Astrocyte (in vitro differentiated cells and primary cell): ENCODE data around the gene CNIH1. TPM values are rescaled to one million over a fixed set of nuclear protein-coding genes. Genes with fewer than 3 reads are reported as not detected.

Experiments used
- DNase-seq: peaks from one replicate; pipeline ENCODE4 v3.0.0-alpha.2; 2010; ENCODE audit warnings: low read depth
- FAIRE-seq: peaks from 2 replicates; lab custom pipeline; 2011; peaks lifted over from hg19 to GRCh38; lab: Jason Lieb, UNC
- H2AFZ ChIP-seq: 2 replicates; pipeline ENCODE4 v1.6.0; 2012; ENCODE audit warnings: low read depth, low read length, inconsistent platforms
- H3K27ac ChIP-seq: 2 replicates; pipeline ENCODE4 v1.5.1; 2011; ENCODE audit warnings: low read depth, low read length, inconsistent platforms
- H3K27me3 ChIP-seq: 2 replicates; pipeline ENCODE4 v1.6.0; 2011; ENCODE audit warnings: low read length, inconsistent platforms; ENCODE audit not compliant: insufficient read depth
- H3K36me3 ChIP-seq: 2 replicates; pipeline ENCODE4 v1.5.1; 2011; ENCODE audit warnings: low read length, inconsistent platforms; ENCODE audit not compliant: insufficient read depth
- H3K4me1 ChIP-seq: 2 replicates; pipeline ENCODE4 v1.5.1; 2011; ENCODE audit warnings: low read length, inconsistent platforms; ENCODE audit not compliant: insufficient read depth
- H3K4me2 ChIP-seq: 2 replicates; pipeline ENCODE4 v1.6.0; 2012; ENCODE audit warnings: low read length, inconsistent platforms
- H3K4me3 ChIP-seq: 2 replicates; pipeline ENCODE4 v1.5.1; 2011; ENCODE audit warnings: low read depth, mild to moderate bottlenecking, low read length, inconsistent platforms; ENCODE audit not compliant: insufficient read depth
- H3K79me2 ChIP-seq: 2 replicates; pipeline ENCODE4 v1.6.0; 2012; ENCODE audit warnings: mild to moderate bottlenecking, low read length, inconsistent platforms; ENCODE audit not compliant: insufficient read depth
- H3K9ac ChIP-seq: 2 replicates; pipeline ENCODE4 v1.6.0; 2012; ENCODE audit warnings: mild to moderate bottlenecking, low read length, inconsistent platforms
- H3K9me3 ChIP-seq: 2 replicates; pipeline ENCODE4 v1.5.1; 2012; ENCODE audit warnings: low read depth, mild to moderate bottlenecking, low read length, inconsistent platforms; ENCODE audit not compliant: insufficient read depth
- H4K20me1 ChIP-seq: 2 replicates; pipeline ENCODE4 v1.6.0; 2012; ENCODE audit warnings: low read length, inconsistent platforms; ENCODE audit not compliant: insufficient read depth
- H3K27ac Mint-ChIP-seq: one replicate; pipeline ENCODE4 v1.8.0; 2021; ENCODE audit warnings: mild to moderate bottlenecking, mixed read lengths; ENCODE audit not compliant: unreplicated experiment
- H3K27me3 Mint-ChIP-seq: one replicate; pipeline ENCODE4 v1.8.0; 2021; ENCODE audit warnings: low read depth, mixed read lengths; ENCODE audit not compliant: unreplicated experiment
- H3K36me3 Mint-ChIP-seq: one replicate; pipeline ENCODE4 v1.8.0; 2021; ENCODE audit warnings: low read depth, mixed read lengths; ENCODE audit not compliant: unreplicated experiment
- H3K4me1 Mint-ChIP-seq: one replicate; pipeline ENCODE4 v1.8.0; 2021; ENCODE audit warnings: low read depth, mixed read lengths; ENCODE audit not compliant: unreplicated experiment
- H3K4me3 Mint-ChIP-seq: one replicate; pipeline ENCODE4 v1.8.0; 2021; ENCODE audit warnings: mild to moderate bottlenecking, moderate library complexity, mixed read lengths; ENCODE audit not compliant: unreplicated experiment
- H3K9me3 Mint-ChIP-seq: one replicate; pipeline ENCODE4 v1.8.0; 2021; ENCODE audit warnings: mild to moderate bottlenecking, mixed read lengths; ENCODE audit not compliant: unreplicated experiment
- EZH2 ChIP-seq: IDR thresholded peaks from 2 replicates; pipeline ENCODE4 v1.6.1; 2012; ENCODE audit warnings: mild to moderate bottlenecking, low read length, inconsistent platforms; ENCODE audit not compliant: insufficient read depth
- total RNA-seq: library from RNA; stranded (reverse); gene quantifications from 2 replicates; pipeline ENCODE4 v1.2.1, GENCODE V29; 2021
- TF ChIP-seq, protein P1 (sequence below): IDR thresholded peaks from 2 replicates; pipeline ENCODE4 v1.5.1; 2011; ENCODE audit warnings: low read depth, mild to moderate bottlenecking, inconsistent platforms, low read length, moderate library complexity; ENCODE audit not compliant: insufficient read depth

Gene CNIH1
- total RNA-seq, 1 donor from 2014 or later = 148 TPM

DNA sequence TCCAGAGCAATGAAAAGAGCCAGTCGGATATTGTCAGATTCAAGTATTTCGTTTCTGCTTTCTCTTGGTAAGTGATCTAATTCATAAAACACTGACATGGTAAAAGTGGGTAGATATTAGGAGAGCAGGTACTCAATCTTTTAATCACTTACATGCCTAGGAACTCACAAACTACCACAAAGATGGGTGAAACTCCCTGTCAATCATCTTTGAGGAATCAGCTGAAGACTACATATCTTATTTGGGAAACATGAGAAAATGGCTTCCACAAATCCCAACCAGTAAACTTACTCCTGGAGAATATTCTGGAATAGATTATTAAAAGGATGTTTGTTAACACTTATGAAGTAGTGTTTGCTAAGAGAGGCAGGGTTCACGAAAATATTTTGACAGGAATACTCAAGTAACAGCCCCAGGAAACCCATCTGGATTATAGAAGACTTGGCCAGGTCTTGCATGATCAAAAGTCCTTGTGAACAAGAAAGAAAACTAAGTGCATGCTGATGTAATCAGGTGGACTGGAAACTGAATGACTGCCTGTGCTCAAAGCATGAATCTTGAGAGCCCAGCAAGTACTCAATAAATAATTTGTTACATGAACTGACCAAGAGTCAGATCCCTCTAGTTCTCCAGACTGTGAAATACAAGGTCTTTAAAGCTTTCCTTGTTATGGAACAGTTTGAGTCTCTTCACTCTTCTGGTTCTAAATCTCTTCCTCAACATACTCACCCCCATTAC, 15.5 kb downstream of the CNIH1 start:
- Histone ChIP-seq H3K9me3 (no peaks in the 10 kb centered on the region), H3K27me3 (no peaks in the 10 kb centered on the region), H3K36me3 (peaks cover 41% of the 10 kb centered on the region), H3K4me1 (no peaks in the 10 kb centered on the region), H2AFZ (no peak overlapping the region), H3K9ac (no peak overlapping the region), H3K4me2 (no peak overlapping the region), H4K20me1 (peaks cover 17% of the 10 kb centered on the region), H3K4me3 (no peak overlapping the region), H3K79me2 (peaks cover 10% of the 10 kb centered on the region), H3K27ac (no peak overlapping the region)
- Mint-ChIP-seq H3K9me3 (no peaks in the 10 kb centered on the region), H3K4me3 (no peak overlapping the region), H3K27me3 (no peaks in the 10 kb centered on the region), H3K4me1 (no peaks in the 10 kb centered on the region), H3K27ac (no peak overlapping the region), H3K36me3 (peaks cover 8% of the 10 kb centered on the region)
- FAIRE-seq (no peak), DNase-seq (no peak)
- no peak for TF ChIP-seq EZH2
- TF ChIP-seq, protein P1, sequence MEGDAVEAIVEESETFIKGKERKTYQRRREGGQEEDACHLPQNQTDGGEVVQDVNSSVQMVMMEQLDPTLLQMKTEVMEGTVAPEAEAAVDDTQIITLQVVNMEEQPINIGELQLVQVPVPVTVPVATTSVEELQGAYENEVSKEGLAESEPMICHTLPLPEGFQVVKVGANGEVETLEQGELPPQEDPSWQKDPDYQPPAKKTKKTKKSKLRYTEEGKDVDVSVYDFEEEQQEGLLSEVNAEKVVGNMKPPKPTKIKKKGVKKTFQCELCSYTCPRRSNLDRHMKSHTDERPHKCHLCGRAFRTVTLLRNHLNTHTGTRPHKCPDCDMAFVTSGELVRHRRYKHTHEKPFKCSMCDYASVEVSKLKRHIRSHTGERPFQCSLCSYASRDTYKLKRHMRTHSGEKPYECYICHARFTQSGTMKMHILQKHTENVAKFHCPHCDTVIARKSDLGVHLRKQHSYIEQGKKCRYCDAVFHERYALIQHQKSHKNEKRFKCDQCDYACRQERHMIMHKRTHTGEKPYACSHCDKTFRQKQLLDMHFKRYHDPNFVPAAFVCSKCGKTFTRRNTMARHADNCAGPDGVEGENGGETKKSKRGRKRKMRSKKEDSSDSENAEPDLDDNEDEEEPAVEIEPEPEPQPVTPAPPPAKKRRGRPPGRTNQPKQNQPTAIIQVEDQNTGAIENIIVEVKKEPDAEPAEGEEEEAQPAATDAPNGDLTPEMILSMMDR = no peak

DNA sequence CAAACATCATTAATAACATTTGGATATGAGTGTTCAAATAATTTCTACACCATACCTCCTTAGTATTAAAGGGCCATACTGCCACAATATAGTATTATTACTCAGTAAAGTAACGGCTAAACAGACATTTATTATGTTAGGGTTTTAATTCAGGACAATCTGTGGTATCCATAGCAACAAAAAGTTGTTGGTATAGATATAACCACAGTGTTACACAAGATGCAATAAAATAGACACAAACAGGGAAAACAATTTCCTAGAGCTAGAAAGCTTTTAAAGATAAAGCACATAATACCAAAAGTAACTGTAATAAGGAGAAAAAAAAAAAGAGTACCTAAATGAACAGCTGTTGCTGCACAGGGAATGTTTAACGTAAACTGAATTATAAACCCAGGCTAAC, 16.1 kb downstream of the CNIH1 start:
- Histone ChIP-seq H3K4me2 (no peak overlapping the region), H3K27ac (no peak overlapping the region), H3K79me2 (peaks cover 3% of the 10 kb centered on the region), H3K36me3 (peaks cover 37% of the 10 kb centered on the region), H2AFZ (no peak overlapping the region), H3K4me3 (no peak overlapping the region), H3K4me1 (no peaks in the 10 kb centered on the region), H4K20me1 (peaks cover 11% of the 10 kb centered on the region), H3K27me3 (no peaks in the 10 kb centered on the region), H3K9ac (no peak overlapping the region), H3K9me3 (no peaks in the 10 kb centered on the region)
- FAIRE-seq = no peak
- no peak for DNase-seq
- Mint-ChIP-seq H3K27ac (no peak overlapping the region), H3K9me3 (no peaks in the 10 kb centered on the region), H3K27me3 (no peaks in the 10 kb centered on the region), H3K36me3 (peaks cover 7% of the 10 kb centered on the region), H3K4me1 (peaks cover 2% of the 10 kb centered on the region), H3K4me3 (no peak overlapping the region)
- TF ChIP-seq EZH2 = no peak
- TF ChIP-seq, protein P1 = no peak

DNA sequence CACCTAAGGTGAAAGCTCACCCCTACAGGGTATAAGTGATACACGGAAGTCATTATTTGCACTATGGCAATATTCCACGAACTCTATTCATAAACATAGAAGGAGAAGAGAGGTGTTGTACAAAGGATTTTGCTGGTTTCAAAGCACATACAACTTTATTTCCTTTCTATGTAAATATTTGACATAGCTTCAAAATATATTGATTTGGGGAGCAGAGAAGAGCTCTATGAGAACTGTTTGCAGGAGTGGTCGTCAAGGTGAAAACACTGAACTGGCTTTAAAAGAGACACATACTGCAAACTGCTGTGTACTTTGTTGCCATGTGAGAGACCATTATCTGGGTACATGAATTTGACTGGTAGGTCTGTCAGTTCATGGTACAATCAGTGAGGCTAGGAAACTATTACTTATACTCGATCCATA, 16.7 kb downstream of the CNIH1 start:
- Histone ChIP-seq H3K4me3 (no peak overlapping the region), H3K9ac (no peak overlapping the region), H3K79me2 (no peaks in the 10 kb centered on the region), H2AFZ (no peak overlapping the region), H3K9me3 (no peaks in the 10 kb centered on the region), H3K36me3 (peaks cover 32% of the 10 kb centered on the region), H3K4me1 (no peaks in the 10 kb centered on the region), H3K27ac (no peak overlapping the region), H4K20me1 (peaks cover 5% of the 10 kb centered on the region), H3K27me3 (no peaks in the 10 kb centered on the region), H3K4me2 (no peak overlapping the region)
- Mint-ChIP-seq H3K4me3 (no peak overlapping the region), H3K36me3 (peaks cover 4% of the 10 kb centered on the region), H3K27me3 (no peaks in the 10 kb centered on the region), H3K4me1 (peaks cover 2% of the 10 kb centered on the region), H3K27ac (no peak overlapping the region), H3K9me3 (no peaks in the 10 kb centered on the region)
- no peak for FAIRE-seq
- TF ChIP-seq EZH2 = no peak
- TF ChIP-seq, protein P1 = no peak
- DNase-seq = no peak
